ENCODE measurements around the gene LIMS1. TPM values are rescaled to one million over a fixed set of nuclear protein-coding genes. Genes with fewer than 3 reads are reported as not detected.
A peak's percentile ranks its signal among the peaks of the same experiment; 100 is the strongest.

The LIMS1 gene
- total RNA-seq, 6 donors from 2014 or later = 51.3 to 148 (median 87.7) TPM

DNA sequence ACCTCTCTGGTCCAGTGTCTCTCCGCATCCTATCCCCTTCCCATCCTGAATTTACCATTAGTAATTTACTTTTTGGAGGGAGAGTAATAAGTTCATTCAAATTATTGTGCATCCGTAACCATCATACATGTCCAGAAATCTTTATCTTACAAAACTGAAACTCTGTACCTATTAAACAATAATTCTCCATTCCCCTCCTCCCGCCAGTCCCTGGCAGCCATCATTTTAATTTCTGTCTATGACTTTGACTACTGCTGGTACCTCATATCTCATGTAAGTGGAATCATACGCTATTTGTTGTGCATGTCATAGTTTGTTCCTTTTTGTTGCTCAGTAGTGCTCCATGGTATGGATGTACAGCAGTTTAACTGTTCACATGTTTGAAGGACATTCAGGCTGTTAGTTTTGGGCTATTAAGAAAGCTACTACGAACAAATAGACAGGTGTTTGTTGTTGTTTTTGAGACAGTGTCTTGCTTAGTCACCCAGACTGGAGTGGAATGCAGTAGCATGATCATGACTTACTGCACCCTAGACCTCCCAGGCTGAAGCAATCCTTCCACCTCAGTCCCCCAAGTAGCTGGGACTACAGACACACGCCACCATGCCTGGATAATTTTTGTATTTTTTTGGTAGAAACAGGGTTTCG lies 2.0 kb downstream of the LIMS1 start:
- peaks cover 6 to 18% (median 12%) of the 10 kb centered on the region in 4 donors for H3K4me1 ChIP-seq
- no peak overlapping the region for H3K27ac ChIP-seq
- no peaks in the 10 kb centered on the region for H3K9me3 ChIP-seq
- H3K27me3 ChIP-seq = no peaks in the 10 kb centered on the region
- H3K36me3 ChIP-seq = no peaks in the 10 kb centered on the region
- no peak for TF ChIP-seq CTCF (IDR thresholded peaks at IDR 0.05)
- TF ChIP-seq EP300 (IDR thresholded peaks at IDR 0.05) = no peak
- peak in 1 of 2 donors; percentile 16 for TF ChIP-seq POLR2AphosphoS5 (IDR thresholded peaks at IDR 0.05)
- TF ChIP-seq POLR2A (IDR thresholded peaks at IDR 0.05) = no peak
- ATAC-seq (ENCODE audit: low FRiP score in 2 of 2) = no peak
- 86 to 96% methylated on average over 7 of the region's 7 CpGs for WGBS, 2 donors
- H3K4me3 ChIP-seq = peak overlapping the region in 1 of 4 donors; percentile 54
- DNase-seq = no peak

- H3K4me3 ChIP-seq = no peak overlapping the region
- H3K27ac ChIP-seq = no peak overlapping the region
- no peak for ATAC-seq (ENCODE audit: low FRiP score in 2 of 2)
- no peak for TF ChIP-seq POLR2AphosphoS5 (IDR thresholded peaks at IDR 0.05)
- no peak for TF ChIP-seq CTCF (IDR thresholded peaks at IDR 0.05)
- no peak for TF ChIP-seq EP300 (IDR thresholded peaks at IDR 0.05)
- TF ChIP-seq POLR2A (IDR thresholded peaks at IDR 0.05) = no peak
- H3K4me1 ChIP-seq = peaks cover 6 to 18% (median 12%) of the 10 kb centered on the region in 4 donors
- no peaks in the 10 kb centered on the region for H3K9me3 ChIP-seq
- no peaks in the 10 kb centered on the region for H3K36me3 ChIP-seq
- WGBS, 2 donors = 84 to 94% methylated on average over 5 of the region's 5 CpGs
- H3K27me3 ChIP-seq = no peaks in the 10 kb centered on the region
- no peak for DNase-seq
Measured at GRCh38 chr2:108536911-108537310, 2.6 kb downstream of the LIMS1 start.

- Histone ChIP-seq H3K4me3 (no peak overlapping the region), H3K4me1 (peaks cover 6 to 18% (median 12%) of the 10 kb centered on the region in 4 donors), H3K27ac (no peak overlapping the region), H3K27me3 (no peaks in the 10 kb centered on the region), H3K9me3 (no peaks in the 10 kb centered on the region), H3K36me3 (no peaks in the 10 kb centered on the region)
- DNase-seq (no peak), ATAC-seq (ENCODE audit: low FRiP score in 2 of 2) (no peak)
- TF ChIP-seq CTCF (IDR thresholded peaks at IDR 0.05) (no peak), POLR2A (IDR thresholded peaks at IDR 0.05) (no peak)
- 57 to 66% methylated on average over 5 of the region's 5 CpGs for WGBS, 2 donors
Measured at GRCh38 chr2:108538000-108538625, 3.8 kb downstream of the LIMS1 start.

DNA sequence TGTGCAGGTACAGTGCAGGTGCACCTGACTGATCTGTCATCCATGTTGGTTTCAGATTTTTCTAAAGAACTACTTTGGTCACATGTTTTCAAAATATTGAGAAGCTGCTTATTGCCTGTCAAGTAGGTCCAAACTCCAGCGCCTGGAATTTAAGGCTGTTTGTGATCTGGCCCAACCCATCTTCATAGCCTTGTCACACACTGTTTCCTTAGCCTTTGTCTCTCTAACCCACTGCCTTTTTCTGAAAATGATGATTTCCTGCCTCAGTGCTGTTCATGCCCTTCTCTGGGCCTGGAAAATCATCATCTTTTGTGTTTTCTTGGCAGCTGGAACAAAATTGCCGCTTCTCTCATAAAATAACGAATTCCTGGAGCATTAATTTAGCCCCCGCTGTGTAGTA lies 7.2 kb downstream of the LIMS1 start:
- H3K27ac ChIP-seq = peak overlapping the region in 1 of 4 donors; percentile 8
- H3K4me1 ChIP-seq = peaks cover 0 to 9% (median 3%) of the 10 kb centered on the region in 4 donors
- H3K27me3 ChIP-seq = no peaks in the 10 kb centered on the region
- TF ChIP-seq POLR2A (IDR thresholded peaks at IDR 0.05) = no peak
- H3K36me3 ChIP-seq = no peaks in the 10 kb centered on the region
- no peak for ATAC-seq (ENCODE audit: low FRiP score in 2 of 2)
- 83 to 92% methylated on average over 4 of the region's 4 CpGs for WGBS, 2 donors
- H3K4me3 ChIP-seq = no peak overlapping the region
- no peak for DNase-seq
- no peaks in the 10 kb centered on the region for H3K9me3 ChIP-seq

GRCh38 chr2:108542071-108542470 lies 7.8 kb downstream of the LIMS1 start:
- Histone ChIP-seq H3K9me3 (no peaks in the 10 kb centered on the region), H3K27me3 (no peaks in the 10 kb centered on the region), H3K4me3 (no peak overlapping the region), H3K27ac (peak overlapping the region in 1 of 4 donors; percentile 8), H3K36me3 (no peaks in the 10 kb centered on the region), H3K4me1 (peaks cover 0 to 9% (median 1%) of the 10 kb centered on the region in 4 donors)
- DNase-seq (no peak), ATAC-seq (ENCODE audit: low FRiP score in 2 of 2) (peak in 1 of 2 donors; percentile 32)
- TF ChIP-seq CTCF (IDR thresholded peaks at IDR 0.05) (no peak), POLR2A (IDR thresholded peaks at IDR 0.05) (no peak), EP300 (IDR thresholded peaks at IDR 0.05) (no peak), POLR2AphosphoS5 (IDR thresholded peaks at IDR 0.05) (no peak)
- WGBS, 2 donors = 69 to 72% methylated on average over 4 of the region's 4 CpGs
